H1 (cell line): ENCODE data around the gene METTL8. TPM values are rescaled to one million over a fixed set of nuclear protein-coding genes. Genes with fewer than 3 reads are reported as not detected.

ENCODE experiments used
- CHD2 ChIP-seq: IDR thresholded peaks from 2 replicates; pipeline ENCODE4 v1.6.1; 2012; ENCODE audit warnings: low read length, improper control_type of control experiment
- HDAC2 ChIP-seq, 2 experiments: fragments of 300-600 bp in 1 of 2; sonication (generic) in 1 of 2; IDR thresholded peaks; 2 replicates each; pipeline ENCODE4 v1.6.1; 2011 to 2012; ENCODE audit warnings: low read depth in 2 of 2, low read length in 2 of 2, mild to moderate bottlenecking in 2 of 2, moderate library complexity in 2 of 2, borderline replicate concordance in 1 of 2, inconsistent platforms in 1 of 2
- JUN ChIP-seq: IDR thresholded peaks from 2 replicates; pipeline ENCODE4 v1.6.1; 2011; ENCODE audit warnings: low read depth, mild to moderate bottlenecking, improper control_type of control experiment, low read length
- RAD21 ChIP-seq, 2 experiments: IDR thresholded peaks in 1 of 2; conservative IDR thresholded peaks in 1 of 2; 2 replicates each; pipeline ENCODE4 v1.6.1; 2011; ENCODE audit warnings: low read depth in 2 of 2, low read length in 2 of 2, improper control_type of control experiment in 1 of 2, inconsistent platforms in 1 of 2, mild to moderate bottlenecking in 1 of 2, moderate library complexity in 1 of 2
- SIN3A ChIP-seq, 2 experiments: IDR thresholded peaks in 1 of 2; conservative IDR thresholded peaks in 1 of 2; 2 replicates each; pipeline ENCODE4 v1.6.1; 2011 to 2012; ENCODE audit warnings: low read length in 2 of 2, improper control_type of control experiment in 1 of 2, low read depth in 1 of 2, mild to moderate bottlenecking in 1 of 2
- SP2 ChIP-seq: IDR thresholded peaks from 2 replicates; pipeline ENCODE4 v1.6.1; 2012; ENCODE audit warnings: mild to moderate bottlenecking, low read length, inconsistent platforms
- polyA plus RNA-seq, 7 experiments: library from polyadenylated mRNA; depleted of rRNA in 3 of 7; stranded (reverse) in 5 of 7; unstranded in 2 of 7; fragments of >200 nt in 5 of 7; fragments of 200-250 nt in 2 of 7; gene quantifications; 1 replicate in 5 of 7; 2 replicates in 1 of 7; 4 replicates in 1 of 7; pipeline versions ENCODE4 v1.2.1 to v1.2.3, GENCODE V29; 2011 to 2013; ENCODE audit warnings: missing spikeins in 2 of 7, mixed read lengths in 2 of 7
- total RNA-seq: library from RNA; stranded (reverse); fragmentation: NEBNext Ultra II Directional; extraction: Animal tissue kit (Norgen Biotek cat#: 25700); gene quantifications from 2 replicates; pipeline ENCODE4 v1.2.1, GENCODE V29; 2021

Gene METTL8
- total and polyA plus RNA-seq, 2 of the 8 experiments (the other 6 are each of a cell fraction or from before 2014, with no cell fraction given), result 17.6 to 79.7 TPM

GRCh38 chr2:171334171-171334570 is 99.6 kb downstream of the METTL8 start (continued):
- TF ChIP-seq SIN3A (conservative IDR thresholded peaks at IDR 0.05 in 1 of 2, IDR thresholded peaks at IDR 0.05 in 1 of 2; ENCODE audit: low read depth in 1 of 2, low read length in 2 of 2) (no peak), HDAC2 (IDR thresholded peaks at IDR 0.05; ENCODE audit: borderline replicate concordance in 1 of 2, low read depth in 2 of 2, low read length in 2 of 2) (no peak), SP2 (no peak), JUN (no peak), RAD21 (IDR thresholded peaks at IDR 0.05 in 1 of 2, conservative IDR thresholded peaks at IDR 0.05 in 1 of 2; ENCODE audit: low read depth in 2 of 2, low read length in 2 of 2) (no peak), CHD2 (no peak)
